Measurements from ENCODE around the gene SLC44A4. TPM values are rescaled to one million over a fixed set of nuclear protein-coding genes. Genes with fewer than 3 reads are reported as not detected.
"Not testable (repeated sequence)": the region's sequence is repeated elsewhere in the genome, so short reads cannot be mapped to it uniquely, and the experiment has no call there.

The SLC44A4 gene
- total RNA-seq, 4 donors from 2014 or later = 1.6 TPM; not detected in 3

- Histone ChIP-seq H3K27ac (peak overlapping the region; percentile 97 to 98 (median 97)), H3K4me3 (peak overlapping the region; percentile 57 to 68 (median 64)), H3K4me1 (peaks cover 48 to 53% of the 10 kb centered on the region in 2 donors)
- not testable (repeated sequence) for ATAC-seq, H3K9me3 ChIP-seq, H3K27me3 ChIP-seq, H3K36me3 ChIP-seq
- intact Hi-C loops (cut with DNase I; ENCODE audit: low total_unique reads) (loop anchor here (5.0 kb wide), 1 partner anchor 1924 kb away; no protein-coding TSS in a partner anchor), in situ Hi-C loops (cut with MboI; ENCODE audit: low sequenced_read_pairs in 4 of 4) (loop anchor here in 1 of 4 donors (25.0 kb wide), 1 partner anchor 369 kb away; the partner anchor contains the start of genes AGER, AGPAT1, GPSM3 and PBX2)
- peak in 1 of 2 donors; percentile 75 for DNase-seq
- TF ChIP-seq POLR2A (IDR thresholded peaks at IDR 0.05) = peak; percentile 22 to 42
These were observed 60.8 kb downstream of the SLC44A4 start for GRCh38 chr6:31817929-31818511.

- in situ Hi-C loops (cut with MboI; ENCODE audit: low sequenced_read_pairs in 4 of 4) (loop anchor here in 1 of 4 donors (25.0 kb wide), 1 partner anchor 370 kb away; the partner anchor contains the start of genes AGER, AGPAT1, GPSM3 and PBX2), intact Hi-C loops (cut with DNase I; ENCODE audit: low total_unique reads) (loop anchor here (5.0 kb wide), 1 partner anchor 1925 kb away; no protein-coding TSS in a partner anchor)
- peak in 1 of 2 donors; percentile 67 for DNase-seq
- ATAC-seq, H3K36me3 ChIP-seq, H3K27me3 ChIP-seq, H3K9me3 ChIP-seq: not testable (repeated sequence)
- H3K27ac ChIP-seq = peak overlapping the region; percentile 97 to 98 (median 97)
- peaks cover 44 to 49% of the 10 kb centered on the region in 2 donors for H3K4me1 ChIP-seq
- H3K4me3 ChIP-seq = peak overlapping the region; percentile 57 to 68 (median 64)
These were observed 61.5 kb downstream of the SLC44A4 start for GRCh38 chr6:31817133-31817928.

- Histone ChIP-seq H3K9me3 (no peaks in the 10 kb centered on the region), H3K36me3 (no peaks in the 10 kb centered on the region), H3K27ac (peak within 1 kb of the TSS; percentile 99 to 100 (median 99)), H3K4me1 (peaks cover 32 to 35% of the 10 kb centered on the region in 2 donors), H3K27me3 (no peaks in the 10 kb centered on the region), H3K4me3 (peak within 1 kb of the TSS; percentile 52 to 78 (median 70))
- DNase-seq (peak; percentile 95 to 97), ATAC-seq (peak; percentile 61 to 62)
- in situ Hi-C loops (cut with MboI; ENCODE audit: low sequenced_read_pairs in 4 of 4) (loop anchor here in 1 of 4 donors (25.0 kb wide), 1 partner anchor 372 kb away; the partner anchor contains the start of genes AGER, AGPAT1, GPSM3 and PBX2), intact Hi-C loops (cut with DNase I; ENCODE audit: low total_unique reads) (loop anchor here (5.0 kb wide), 1 partner anchor 1927 kb away; no protein-coding TSS in a partner anchor)
- TF ChIP-seq CTCF (IDR thresholded peaks at IDR 0.05 in 4 of 5, conservative IDR thresholded peaks at IDR 0.05 in 1 of 5) (no peak), POLR2A (IDR thresholded peaks at IDR 0.05) (peak; percentile 100)
These were observed 63.6 kb downstream of the SLC44A4 start, which contains the start of the genes HSPA1A and HSPA1L for GRCh38 chr6:31815025-31815838. TSS of gene HSPA1A (plus strand) at chr6:31815543. CDS start at chr6:31815757, 214 bp downstream. TSS of gene HSPA1L (minus strand) at chr6:31815283. CDS start at chr6:31811972, 3,311 bp downstream.

- Histone ChIP-seq H3K9me3 (no peaks in the 10 kb centered on the region), H3K36me3 (no peaks in the 10 kb centered on the region), H3K4me3 (peak overlapping the region; percentile 52 to 78 (median 70)), H3K27me3 (no peaks in the 10 kb centered on the region), H3K4me1 (peaks cover 26 to 29% of the 10 kb centered on the region in 2 donors), H3K27ac (peak overlapping the region; percentile 99 to 100 (median 99))
- DNase-seq (peak; percentile 98), ATAC-seq (peak; percentile 74 to 75)
- intact Hi-C loops (cut with DNase I; ENCODE audit: low total_unique reads) = loop anchor here (5.0 kb wide), 1 partner anchor 1928 kb away; no protein-coding TSS in a partner anchor
- no peak for TF ChIP-seq CTCF (IDR thresholded peaks at IDR 0.05 in 4 of 5, conservative IDR thresholded peaks at IDR 0.05 in 1 of 5)
- TF ChIP-seq POLR2A (IDR thresholded peaks at IDR 0.05) = no peak
- in situ Hi-C loops (cut with MboI; ENCODE audit: low sequenced_read_pairs in 4 of 4) = loop anchor here in 1 of 4 donors (25.0 kb wide), 1 partner anchor 373 kb away; the partner anchor contains the start of genes AGER, AGPAT1, GPSM3 and PBX2
These were observed 64.1 kb downstream of the SLC44A4 start for GRCh38 chr6:31814677-31815024.

GRCh38 chr6:31813465-31813849, 65.3 kb downstream of the SLC44A4 start:
- H3K9me3 ChIP-seq = no peaks in the 10 kb centered on the region
- peak overlapping the region in 3 of 4 donors; percentile 56 to 70 (median 69) for H3K4me3 ChIP-seq
- intact Hi-C loops (cut with DNase I; ENCODE audit: low total_unique reads) = no loop called here
- H3K4me1 ChIP-seq = peaks cover 18 to 20% of the 10 kb centered on the region in 2 donors
- peak overlapping the region; percentile 99 to 100 (median 99) for H3K27ac ChIP-seq
- no peaks in the 10 kb centered on the region for H3K27me3 ChIP-seq
- in situ Hi-C loops (cut with MboI; ENCODE audit: low sequenced_read_pairs in 4 of 4) = loop anchor here in 1 of 4 donors (25.0 kb wide), 1 partner anchor 374 kb away; the partner anchor contains the start of genes AGER, AGPAT1, GPSM3 and PBX2
- DNase-seq (no peak), ATAC-seq (no peak)
- no peaks in the 10 kb centered on the region for H3K36me3 ChIP-seq
- TF ChIP-seq CTCF (IDR thresholded peaks at IDR 0.05 in 4 of 5, conservative IDR thresholded peaks at IDR 0.05 in 1 of 5) (no peak), POLR2A (IDR thresholded peaks at IDR 0.05) (no peak)
